ENCODE results near the gene GPRIN2. TPM values are rescaled to one million over a fixed set of nuclear protein-coding genes. Genes with fewer than 3 reads are reported as not detected.
"Not testable (repeated sequence)": the region's sequence is repeated elsewhere in the genome, so short reads cannot be mapped to it uniquely, and the experiment has no call there.

GPRIN2 gene
- total RNA-seq, 4 donors from 2014 or later = 1.2 to 1.6 TPM; not detected in 2

- H3K27me3 ChIP-seq, H3K27ac ChIP-seq, ATAC-seq, H3K4me1 ChIP-seq, H3K9me3 ChIP-seq, H3K36me3 ChIP-seq, H3K4me3 ChIP-seq: not testable (repeated sequence)
- no CpG with 5 or more reads among the region's 5 CpGs for WGBS, 2 donors (ENCODE audit: low coverage in 1 of 2)
Observed at GRCh38 chr10:46512002-46512401, 44.5 kb downstream of the GPRIN2 start.

Other genes starting within 250 kb of the GPRIN2 start
- 10 to 100 TPM in 1 of 4 donors, 1 to 10 TPM in 1, under 1 TPM in 2; 0.27 to 13.7 (median 1.0) TPM for gene ANXA8L1, start 180.9 kb downstream of the GPRIN2 start, total RNA-seq
- not detected for gene NPY4R, start 90.7 kb downstream of the GPRIN2 start, total RNA-seq
- 10 to 100 TPM in 2 of 4 donors, 1 to 10 TPM in 2; 1.9 to 11.2 (median 7.4) TPM for gene SYT15, start 22.5 kb upstream of the GPRIN2 start, total RNA-seq

Measured in gastroesophageal sphincter (tissue), 4 donors.